Activated naive CD8-positive, alpha-beta T cell (primary cell): ENCODE measurements around the gene LRP1.

Experiments
- H3K27ac Mint-ChIP-seq: one replicate; pipeline ENCODE4 v1.8.0; 2021; ENCODE audit warnings: mixed read lengths
- H3K27me3 Mint-ChIP-seq: one replicate; pipeline ENCODE4 v1.8.0; 2021; ENCODE audit warnings: mixed read lengths
- H3K36me3 Mint-ChIP-seq: one replicate; pipeline ENCODE4 v1.8.0; 2021; ENCODE audit warnings: mixed read lengths
- H3K4me1 Mint-ChIP-seq: one replicate; pipeline ENCODE4 v1.8.0; 2021; ENCODE audit warnings: low read depth, mixed read lengths
- H3K4me3 Mint-ChIP-seq: one replicate; pipeline ENCODE4 v1.8.0; 2021; ENCODE audit warnings: mild to moderate bottlenecking, mixed read lengths
- H3K9me3 Mint-ChIP-seq: one replicate; pipeline ENCODE4 v1.8.0; 2021; ENCODE audit warnings: low read depth, mixed read lengths

LRP1 gene

GRCh38 chr12:57103856-57104255 lies 24.4 kb upstream of the LRP1 start:
- H3K27ac Mint-ChIP-seq, result peak overlapping the region; percentile 54
- H3K27me3 Mint-ChIP-seq, result no peaks in the 10 kb centered on the region
- H3K9me3 Mint-ChIP-seq, result no peaks in the 10 kb centered on the region
- H3K4me1 Mint-ChIP-seq, result peaks cover 75% of the 10 kb centered on the region
- peak overlapping the region; percentile 17 for H3K4me3 Mint-ChIP-seq
- H3K36me3 Mint-ChIP-seq, result peaks cover 2% of the 10 kb centered on the region

GRCh38 chr12:57104292-57104910 lies 23.9 kb upstream of the LRP1 start:
- H3K27ac Mint-ChIP-seq, result peak overlapping the region; percentile 75
- no peaks in the 10 kb centered on the region for H3K27me3 Mint-ChIP-seq
- H3K9me3 Mint-ChIP-seq, result no peaks in the 10 kb centered on the region
- H3K4me1 Mint-ChIP-seq, result peaks cover 75% of the 10 kb centered on the region
- H3K36me3 Mint-ChIP-seq, result peaks cover 2% of the 10 kb centered on the region
- H3K4me3 Mint-ChIP-seq, result no peak overlapping the region

- Mint-ChIP-seq H3K9me3 (no peaks in the 10 kb centered on the region), H3K4me1 (peaks cover 77% of the 10 kb centered on the region), H3K27ac (peak overlapping the region; percentile 75), H3K36me3 (peaks cover 2% of the 10 kb centered on the region), H3K4me3 (no peak overlapping the region), H3K27me3 (no peaks in the 10 kb centered on the region)
Measured at GRCh38 chr12:57105011-57105753, 23.1 kb upstream of the LRP1 start.

- no peaks in the 10 kb centered on the region for H3K27me3 Mint-ChIP-seq
- H3K4me3 Mint-ChIP-seq, result peak overlapping the region; percentile 22
- H3K36me3 Mint-ChIP-seq, result peaks cover 2% of the 10 kb centered on the region
- H3K9me3 Mint-ChIP-seq, result no peaks in the 10 kb centered on the region
- peak overlapping the region; percentile 64 for H3K27ac Mint-ChIP-seq
- H3K4me1 Mint-ChIP-seq, result peaks cover 71% of the 10 kb centered on the region
Measured at GRCh38 chr12:57106021-57106708, 22.1 kb upstream of the LRP1 start.

GRCh38 chr12:57107456-57108155 lies 20.7 kb upstream of the LRP1 start:
- Mint-ChIP-seq H3K36me3 (peaks cover 2% of the 10 kb centered on the region), H3K4me1 (peaks cover 67% of the 10 kb centered on the region), H3K9me3 (no peaks in the 10 kb centered on the region), H3K27me3 (no peaks in the 10 kb centered on the region), H3K4me3 (peak overlapping the region; percentile 100), H3K27ac (peak overlapping the region; percentile 52)

GRCh38 chr12:57109207-57110103 lies 18.8 kb upstream of the LRP1 start:
- Mint-ChIP-seq H3K27me3 (no peaks in the 10 kb centered on the region), H3K4me1 (peaks cover 58% of the 10 kb centered on the region), H3K9me3 (no peaks in the 10 kb centered on the region), H3K4me3 (peak overlapping the region; percentile 100), H3K36me3 (peaks cover 2% of the 10 kb centered on the region), H3K27ac (peak overlapping the region; percentile 97)

- H3K36me3 Mint-ChIP-seq, result peaks cover 2% of the 10 kb centered on the region
- H3K4me3 Mint-ChIP-seq, result peak overlapping the region; percentile 100
- H3K27ac Mint-ChIP-seq, result peak overlapping the region; percentile 97
- H3K27me3 Mint-ChIP-seq, result no peaks in the 10 kb centered on the region
- H3K9me3 Mint-ChIP-seq, result no peaks in the 10 kb centered on the region
- H3K4me1 Mint-ChIP-seq, result peaks cover 52% of the 10 kb centered on the region
Measured at GRCh38 chr12:57110104-57111030, 17.9 kb upstream of the LRP1 start.

GRCh38 chr12:57111031-57111734 lies 17.1 kb upstream of the LRP1 start, which contains the start of gene STAT6:
Gene STAT6, minus strand, starts transcription at chr12:57111362. Its CDS starts 3,084 bp downstream, at chr12:57108278.
- Mint-ChIP-seq H3K36me3 (peaks cover 2% of the 10 kb centered on the region), H3K27me3 (no peaks in the 10 kb centered on the region), H3K4me1 (peaks cover 52% of the 10 kb centered on the region), H3K9me3 (no peaks in the 10 kb centered on the region), H3K4me3 (peak within 1 kb of the TSS; percentile 100), H3K27ac (peak within 1 kb of the TSS; percentile 97)

GRCh38 chr12:57112492-57113294 lies 15.6 kb upstream of the LRP1 start:
- no peaks in the 10 kb centered on the region for H3K36me3 Mint-ChIP-seq
- H3K27me3 Mint-ChIP-seq, result no peaks in the 10 kb centered on the region
- peaks cover 38% of the 10 kb centered on the region for H3K4me1 Mint-ChIP-seq
- peak overlapping the region; percentile 100 for H3K4me3 Mint-ChIP-seq
- H3K9me3 Mint-ChIP-seq, result no peaks in the 10 kb centered on the region
- peak overlapping the region; percentile 97 for H3K27ac Mint-ChIP-seq

GRCh38 chr12:57116580-57117281 lies 11.6 kb upstream of the LRP1 start:
- no peaks in the 10 kb centered on the region for H3K27me3 Mint-ChIP-seq
- no peak overlapping the region for H3K27ac Mint-ChIP-seq
- H3K4me3 Mint-ChIP-seq, result no peak overlapping the region
- H3K36me3 Mint-ChIP-seq, result no peaks in the 10 kb centered on the region
- H3K4me1 Mint-ChIP-seq, result peaks cover 14% of the 10 kb centered on the region
- no peaks in the 10 kb centered on the region for H3K9me3 Mint-ChIP-seq

GRCh38 chr12:57118711-57119271 lies 9.5 kb upstream of the LRP1 start:
- Mint-ChIP-seq H3K4me1 (no peaks in the 10 kb centered on the region), H3K27me3 (no peaks in the 10 kb centered on the region), H3K4me3 (no peak overlapping the region), H3K27ac (no peak overlapping the region), H3K36me3 (no peaks in the 10 kb centered on the region), H3K9me3 (no peaks in the 10 kb centered on the region)
